ENCODE measurements around the gene DNM1. TPM values are rescaled to one million over a fixed set of nuclear protein-coding genes. Genes with fewer than 3 reads are reported as not detected.

The DNM1 gene
- total and polyA plus RNA-seq, 7 experiments from 2014 or later, result 0.24 to 2.0 (median 0.86) TPM; not detected in 1

- CTCF ChIA-PET, result interaction anchor here (1.8 kb wide), 1 partner anchor 16 kb away, joined by 4 read pairs; no protein-coding TSS in a partner anchor
- Histone ChIP-seq H3K36me3 (ENCODE audit: control insufficient read depth in 2 of 3, insufficient read depth in 3 of 3, low read length in 3 of 3) (peaks cover 0 to 55% (median 7%) of the 10 kb centered on the region in 3 experiments), H3K9me3 (ENCODE audit: control insufficient read depth in 2 of 3, low read length in 3 of 3) (no peaks in the 10 kb centered on the region), H3K27ac (ENCODE audit: low read depth, low read length) (no peak overlapping the region), H3K27me3 (ENCODE audit: control insufficient read depth in 2 of 2, insufficient read depth in 2 of 2, low read length in 2 of 2) (no peaks in the 10 kb centered on the region), H3K4me1 (ENCODE audit: control insufficient read depth in 2 of 2, insufficient read depth in 2 of 2, low read length in 2 of 2) (no peaks in the 10 kb centered on the region), H3K4me3 (ENCODE audit: low read length) (no peak overlapping the region)
- DNase-seq, result no peak
- POLR2A ChIA-PET, result no interaction called here
- H3K9me3 Mint-ChIP-seq, result no peaks in the 10 kb centered on the region
- no peak overlapping the region for H3K27ac Mint-ChIP-seq
- intact Hi-C loops (cut with micrococcal nuclease), result no loop called here
- H3K36me3 Mint-ChIP-seq, result peaks cover 10 to 35% (median 18%) of the 10 kb centered on the region in 5 donors
- H3K4me3 Mint-ChIP-seq, result peak overlapping the region in 1 of 10 donors; percentile 46
- no peak for ATAC-seq
- H3K4me1 Mint-ChIP-seq, result peaks cover 0 to 3% (median 0%) of the 10 kb centered on the region in 7 donors
- H3K27me3 Mint-ChIP-seq, result peaks cover 0 to 6% (median 0%) of the 10 kb centered on the region in 5 donors
Measured at GRCh38 chr9:128257086-128257825, 54.1 kb downstream of the DNM1 start.

DNA sequence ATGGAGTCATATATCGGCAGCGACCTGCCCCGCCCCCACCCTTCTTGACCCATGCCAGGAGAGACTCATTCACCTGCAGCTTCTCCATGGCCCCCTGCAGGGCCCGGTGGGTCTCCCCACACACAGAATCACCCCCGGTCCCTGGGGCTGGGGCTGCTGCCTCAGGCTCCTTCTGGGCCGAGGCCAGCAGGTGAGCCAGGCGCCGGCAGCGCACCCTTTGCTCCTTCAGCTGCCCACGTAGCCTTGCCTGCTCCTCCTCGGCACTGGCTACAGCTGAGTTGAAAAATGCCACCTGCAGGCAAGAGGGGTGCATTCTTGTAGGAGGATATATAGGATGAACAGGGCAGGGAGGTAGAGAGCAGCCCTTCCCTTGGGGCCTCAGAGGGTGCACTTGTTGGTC is 54.7 kb downstream of the DNM1 start:
- Histone ChIP-seq H3K27ac (ENCODE audit: low read depth, low read length) (no peak overlapping the region), H3K9me3 (ENCODE audit: control insufficient read depth in 2 of 3, low read length in 3 of 3) (no peaks in the 10 kb centered on the region), H3K27me3 (ENCODE audit: control insufficient read depth in 2 of 2, insufficient read depth in 2 of 2, low read length in 2 of 2) (no peaks in the 10 kb centered on the region), H3K4me1 (ENCODE audit: control insufficient read depth in 2 of 2, insufficient read depth in 2 of 2, low read length in 2 of 2) (no peaks in the 10 kb centered on the region), H3K36me3 (ENCODE audit: control insufficient read depth in 2 of 3, insufficient read depth in 3 of 3, low read length in 3 of 3) (peaks cover 0 to 62% (median 7%) of the 10 kb centered on the region in 3 experiments), H3K4me3 (ENCODE audit: low read length) (no peak overlapping the region)
- peaks cover 0 to 3% (median 0%) of the 10 kb centered on the region in 7 donors for H3K4me1 Mint-ChIP-seq
- POLR2A ChIA-PET, result no interaction called here
- no peak overlapping the region for H3K27ac Mint-ChIP-seq
- peak overlapping the region in 1 of 10 donors; percentile 46 for H3K4me3 Mint-ChIP-seq
- peaks cover 12 to 41% (median 22%) of the 10 kb centered on the region in 5 donors for H3K36me3 Mint-ChIP-seq
- CTCF ChIA-PET, result no interaction called here
- no peak for DNase-seq
- H3K9me3 Mint-ChIP-seq, result no peaks in the 10 kb centered on the region
- intact Hi-C loops (cut with micrococcal nuclease), result no loop called here
- no peak for ATAC-seq
- H3K27me3 Mint-ChIP-seq, result peaks cover 0 to 3% (median 0%) of the 10 kb centered on the region in 5 donors

- H3K36me3 Mint-ChIP-seq, result peaks cover 12 to 44% (median 22%) of the 10 kb centered on the region in 5 donors
- intact Hi-C loops (cut with micrococcal nuclease), result no loop called here
Measured at GRCh38 chr9:128258326-128258725, 55.1 kb downstream of the DNM1 start.

DNA sequence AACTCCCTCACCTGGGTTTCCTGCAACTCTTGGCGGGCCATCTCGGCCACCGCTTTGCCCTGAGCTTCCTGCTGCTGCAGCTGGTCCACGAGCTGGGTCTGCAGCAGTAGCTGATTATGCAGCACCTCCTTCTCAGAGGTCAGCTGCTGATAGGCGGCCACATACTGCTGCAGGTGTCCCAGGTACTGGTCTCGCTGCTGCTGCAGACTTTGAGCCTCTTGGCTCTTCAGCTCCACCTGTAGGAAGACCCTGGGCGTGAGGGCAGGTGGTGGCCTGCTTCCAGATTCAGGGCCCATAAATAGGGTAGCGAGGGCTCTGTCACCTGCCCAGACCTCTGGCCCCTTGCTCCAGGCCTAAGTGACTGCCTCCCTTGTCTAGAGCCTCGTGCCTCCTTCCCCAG is 56.0 kb downstream of the DNM1 start:
- H3K4me3 Mint-ChIP-seq, result no peak overlapping the region
- ATAC-seq, result no peak
- peak overlapping the region in 2 of 9 donors; percentile 65 to 66 for H3K27ac Mint-ChIP-seq
- CTCF ChIA-PET, result no interaction called here
- Histone ChIP-seq H3K36me3 (ENCODE audit: control insufficient read depth in 2 of 3, insufficient read depth in 3 of 3, low read length in 3 of 3) (peaks cover 0 to 65% (median 7%) of the 10 kb centered on the region in 3 experiments), H3K9me3 (ENCODE audit: control insufficient read depth in 2 of 3, low read length in 3 of 3) (no peaks in the 10 kb centered on the region), H3K27ac (ENCODE audit: low read depth, low read length) (no peak overlapping the region), H3K27me3 (ENCODE audit: control insufficient read depth in 2 of 2, insufficient read depth in 2 of 2, low read length in 2 of 2) (no peaks in the 10 kb centered on the region), H3K4me1 (ENCODE audit: control insufficient read depth in 2 of 2, insufficient read depth in 2 of 2, low read length in 2 of 2) (no peaks in the 10 kb centered on the region), H3K4me3 (ENCODE audit: low read length) (no peak overlapping the region)
- POLR2A ChIA-PET, result interaction anchor here (0.5 kb wide), 1 partner anchor 23 kb away, joined by 7 read pairs; no protein-coding TSS in a partner anchor
- no peak for DNase-seq
- peaks cover 12 to 44% (median 22%) of the 10 kb centered on the region in 5 donors for H3K36me3 Mint-ChIP-seq
- peaks cover 0 to 3% (median 0%) of the 10 kb centered on the region in 7 donors for H3K4me1 Mint-ChIP-seq
- H3K9me3 Mint-ChIP-seq, result no peaks in the 10 kb centered on the region
- intact Hi-C loops (cut with micrococcal nuclease), result no loop called here
- no peaks in the 10 kb centered on the region for H3K27me3 Mint-ChIP-seq

More at GRCh38 chr9:128258326-128258725, 55.1 kb downstream of the DNM1 start:
- H3K27ac ChIP-seq (ENCODE audit: low read depth, low read length), result no peak overlapping the region
- DNase-seq (no peak), ATAC-seq (no peak)
- no peak overlapping the region for H3K4me3 ChIP-seq (ENCODE audit: low read length)
- no peaks in the 10 kb centered on the region for H3K27me3 ChIP-seq (ENCODE audit: control insufficient read depth in 2 of 2, insufficient read depth in 2 of 2, low read length in 2 of 2)
- H3K36me3 ChIP-seq (ENCODE audit: control insufficient read depth in 2 of 3, insufficient read depth in 3 of 3, low read length in 3 of 3), result peaks cover 0 to 65% (median 7%) of the 10 kb centered on the region in 3 experiments
- peaks cover 0 to 3% (median 0%) of the 10 kb centered on the region in 7 donors for H3K4me1 Mint-ChIP-seq
- ChIA-PET POLR2A (no interaction called here), CTCF (no interaction called here)
- no peak overlapping the region for H3K27ac Mint-ChIP-seq
- no peaks in the 10 kb centered on the region for H3K4me1 ChIP-seq (ENCODE audit: control insufficient read depth in 2 of 2, insufficient read depth in 2 of 2, low read length in 2 of 2)
- no peaks in the 10 kb centered on the region for H3K9me3 ChIP-seq (ENCODE audit: control insufficient read depth in 2 of 3, low read length in 3 of 3)
- no peaks in the 10 kb centered on the region for H3K9me3 Mint-ChIP-seq
- no peak overlapping the region for H3K4me3 Mint-ChIP-seq
- H3K27me3 Mint-ChIP-seq, result no peaks in the 10 kb centered on the region

GRCh38 chr9:128260340-128260739 is 57.2 kb downstream of the DNM1 start:
- Histone ChIP-seq H3K36me3 (ENCODE audit: control insufficient read depth in 2 of 3, insufficient read depth in 3 of 3, low read length in 3 of 3) (peaks cover 0 to 72% (median 7%) of the 10 kb centered on the region in 3 experiments), H3K4me3 (ENCODE audit: low read length) (no peak overlapping the region), H3K27me3 (ENCODE audit: control insufficient read depth in 2 of 2, insufficient read depth in 2 of 2, low read length in 2 of 2) (no peaks in the 10 kb centered on the region), H3K4me1 (ENCODE audit: control insufficient read depth in 2 of 2, insufficient read depth in 2 of 2, low read length in 2 of 2) (no peaks in the 10 kb centered on the region), H3K9me3 (ENCODE audit: control insufficient read depth in 2 of 3, low read length in 3 of 3) (no peaks in the 10 kb centered on the region), H3K27ac (ENCODE audit: low read depth, low read length) (no peak overlapping the region)
- Mint-ChIP-seq H3K4me1 (peaks cover 0 to 2% (median 0%) of the 10 kb centered on the region in 7 donors), H3K36me3 (peaks cover 12 to 49% (median 23%) of the 10 kb centered on the region in 5 donors), H3K27ac (no peak overlapping the region), H3K4me3 (no peak overlapping the region), H3K27me3 (no peaks in the 10 kb centered on the region), H3K9me3 (no peaks in the 10 kb centered on the region)
- CTCF ChIA-PET, result interaction anchor here (0.5 kb wide), 1 partner anchor 1778 kb away, joined by 3 read pairs; no protein-coding TSS in a partner anchor
- POLR2A ChIA-PET, result no interaction called here
- ATAC-seq (no peak), DNase-seq (no peak)
- intact Hi-C loops (cut with micrococcal nuclease), result no loop called here

GRCh38 chr9:128262687-128263086 is 59.5 kb downstream of the DNM1 start:
- ATAC-seq (no peak), DNase-seq (no peak)
- no peaks in the 10 kb centered on the region for H3K4me1 ChIP-seq (ENCODE audit: control insufficient read depth in 2 of 2, insufficient read depth in 2 of 2, low read length in 2 of 2)
- H3K36me3 Mint-ChIP-seq, result peaks cover 14 to 57% (median 25%) of the 10 kb centered on the region in 5 donors
- H3K27ac ChIP-seq (ENCODE audit: low read depth, low read length), result no peak overlapping the region
- H3K27me3 ChIP-seq (ENCODE audit: control insufficient read depth in 2 of 2, insufficient read depth in 2 of 2, low read length in 2 of 2), result no peaks in the 10 kb centered on the region
- CTCF ChIA-PET, result interaction anchor here (0.6 kb wide), 1 partner anchor 44 kb away, joined by 3 read pairs; no protein-coding TSS in a partner anchor
- H3K4me3 Mint-ChIP-seq, result no peak overlapping the region
- H3K27ac Mint-ChIP-seq, result no peak overlapping the region
- no peaks in the 10 kb centered on the region for H3K27me3 Mint-ChIP-seq
- H3K9me3 ChIP-seq (ENCODE audit: control insufficient read depth in 2 of 3, low read length in 3 of 3), result no peaks in the 10 kb centered on the region
- H3K4me3 ChIP-seq (ENCODE audit: low read length), result no peak overlapping the region
- H3K4me1 Mint-ChIP-seq, result peaks cover 0 to under 1% (median 0%) of the 10 kb centered on the region in 7 donors
- H3K36me3 ChIP-seq (ENCODE audit: control insufficient read depth in 2 of 3, insufficient read depth in 3 of 3, low read length in 3 of 3), result peaks cover 0 to 73% (median 10%) of the 10 kb centered on the region in 3 experiments
- intact Hi-C loops (cut with micrococcal nuclease), result no loop called here
- POLR2A ChIA-PET, result interaction anchor here (0.6 kb wide), 2 partner anchors 24 to 43 kb away, joined by 3 to 4 read pairs; no protein-coding TSS in a partner anchor
- H3K9me3 Mint-ChIP-seq, result no peaks in the 10 kb centered on the region

All from naive thymus-derived CD4-positive, alpha-beta T cell (primary cell).